Endothelial cell of umbilical vein (primary cell): ENCODE measurements around the gene SFTPB. TPM values are rescaled to one million over a fixed set of nuclear protein-coding genes. Genes with fewer than 3 reads are reported as not detected.

Experiments
- BruUV-seq: library from RNA; stranded (reverse); fragments of 400-500 nt; replicated peaks from 2 replicates; lab custom pipeline; 2021; lab: Mats Ljungman, UMichigan
- CTCF ChIA-PET: fragments of 300-600, 350-600 bp; sonication (Branson Sonifier 250); formaldehyde crosslinking; loops from one replicate; lab custom pipeline; 2021; ENCODE audit warnings: antibody characterized with exemption, inconsistent platforms; lab: Charles Lee
- POLR2A ChIA-PET: fragments of 300-600, 350-600 bp; sonication (Branson Sonifier 250); formaldehyde crosslinking; loops from one replicate; lab custom pipeline; 2021; ENCODE audit warnings: antibody characterized with exemption, inconsistent platforms; lab: Charles Lee
- DNase-seq: peaks from one replicate; pipeline ENCODE4 v3.0.0-alpha.2; 2011; ENCODE audit warnings: low read depth, low spot score
- FAIRE-seq: peaks from 2 replicates; lab custom pipeline; 2011; peaks lifted over from hg19 to GRCh38; lab: Jason Lieb, UNC
- H2AFZ ChIP-seq: 2 replicates; pipeline ENCODE4 v1.6.0; 2012; ENCODE audit warnings: low read depth, low read length, control low read depth, inconsistent platforms
- H3K27ac ChIP-seq: 2 replicates; pipeline ENCODE4 v1.5.1; 2011; ENCODE audit warnings: low read depth, mild to moderate bottlenecking, control low read depth, low read length, moderate library complexity; ENCODE audit not compliant: insufficient read depth
- H3K27me3 ChIP-seq, 2 experiments: 2 replicates each; pipeline versions ENCODE4 v1.6.0 to v1.6.1; 2011; ENCODE audit warnings: low read length in 2 of 2, mixed read lengths in 1 of 2; ENCODE audit not compliant: control insufficient read depth in 2 of 2, insufficient read depth in 2 of 2
- H3K36me3 ChIP-seq, 2 experiments: 2 replicates in 1 of 2; 3 replicates in 1 of 2; pipeline ENCODE4 v1.5.1; 2011; ENCODE audit warnings: low read length in 2 of 2, mild to moderate bottlenecking in 1 of 2, moderate library complexity in 1 of 2; ENCODE audit not compliant: control insufficient read depth in 2 of 2, insufficient read depth in 2 of 2; ENCODE audit errors: extremely low read depth in 1 of 2
- H3K4me1 ChIP-seq: 3 replicates; pipeline ENCODE4 v1.5.1; 2011; ENCODE audit warnings: mild to moderate bottlenecking, low read length; ENCODE audit not compliant: control insufficient read depth, insufficient read depth; ENCODE audit errors: extremely low read depth
- H3K4me2 ChIP-seq: 2 replicates; pipeline ENCODE4 v1.6.1; 2011; ENCODE audit warnings: low read length, control low read depth, mixed read lengths; ENCODE audit not compliant: insufficient read depth
- H3K4me3 ChIP-seq, 3 experiments: fragments of 200-600 bp in 1 of 3; sonication (generic), shearing (Covaris generic) in 1 of 3; replicated peaks in 1 of 3; 2 replicates each; pipeline ENCODE4 v1.5.1; 2011 to 2016; ENCODE audit warnings: control low read depth in 3 of 3, low read length in 3 of 3, mild to moderate bottlenecking in 2 of 3, inconsistent platforms in 1 of 3, low read depth in 1 of 3, moderate library complexity in 1 of 3; ENCODE audit not compliant: insufficient read depth in 1 of 3
- H3K79me2 ChIP-seq: 2 replicates; pipeline ENCODE4 v1.6.0; 2012; ENCODE audit warnings: low read length, inconsistent platforms; ENCODE audit not compliant: control insufficient read depth, insufficient read depth
- H3K9ac ChIP-seq: replicated peaks from 2 replicates; pipeline ENCODE3; 2011; ENCODE audit warnings: low read length, control low read depth; ENCODE audit not compliant: insufficient read depth; ENCODE audit errors: extremely low read depth
- H3K9me1 ChIP-seq: replicated peaks from 3 replicates; pipeline ENCODE4 v1.6.0; 2011; ENCODE audit warnings: mild to moderate bottlenecking, low read length; ENCODE audit not compliant: control insufficient read depth, insufficient read depth; ENCODE audit errors: extremely low read depth
- H3K9me3 ChIP-seq: replicated peaks from 2 replicates; pipeline ENCODE4 v1.5.1; 2012; ENCODE audit warnings: low read length, inconsistent platforms; ENCODE audit not compliant: control insufficient read depth, insufficient read depth
- H4K20me1 ChIP-seq: replicated peaks from 2 replicates; pipeline ENCODE3; 2011; ENCODE audit warnings: mild to moderate bottlenecking, low read length; ENCODE audit not compliant: control insufficient read depth, insufficient read depth; ENCODE audit errors: extremely low read depth
- CTCF ChIP-seq, 2 donors: IDR thresholded peaks; 1 replicate in 1 of 2; 2 replicates in 1 of 2; pipeline ENCODE4 v1.5.1; 2011; ENCODE audit warnings: low read length in 2 of 2, mild to moderate bottlenecking in 2 of 2, moderate library complexity in 2 of 2, control low read depth in 1 of 2, inconsistent platforms in 1 of 2, low read depth in 1 of 2; ENCODE audit not compliant: insufficient read depth in 1 of 2; ENCODE audit errors: extremely low read depth in 1 of 2
- EZH2 ChIP-seq: IDR thresholded peaks from 2 replicates; pipeline ENCODE4 v1.6.1; 2012; ENCODE audit warnings: borderline replicate concordance, low read depth, mild to moderate bottlenecking, moderate library complexity, low read length, inconsistent platforms; ENCODE audit not compliant: severe bottlenecking
- FOS ChIP-seq: IDR thresholded peaks from 2 replicates; pipeline ENCODE4 v1.6.1; 2011; ENCODE audit warnings: mild to moderate bottlenecking, low read length, moderate library complexity, borderline replicate concordance; ENCODE audit not compliant: insufficient read depth
- GATA2 ChIP-seq: IDR thresholded peaks from 2 replicates; pipeline ENCODE4 v1.7.0; 2011; ENCODE audit warnings: low read depth, mild to moderate bottlenecking, moderate library complexity, mixed read lengths, low read length; ENCODE audit not compliant: insufficient read length, insufficient read depth
- JUN ChIP-seq: IDR thresholded peaks from 2 replicates; pipeline ENCODE4 v1.6.1; 2011; ENCODE audit warnings: borderline replicate concordance, low read depth; ENCODE audit not compliant: insufficient read length, insufficient read depth
- MAX ChIP-seq: IDR thresholded peaks from 2 replicates; pipeline ENCODE4 v1.6.1; 2011; ENCODE audit not compliant: insufficient read depth, insufficient read length
- MYC ChIP-seq: IDR thresholded peaks from one replicate; pipeline ENCODE4 v1.6.1; 2011; ENCODE audit warnings: mild to moderate bottlenecking, low read depth, low read length
- POLR2A ChIP-seq: IDR thresholded peaks from 2 replicates; pipeline ENCODE4 v1.6.1; 2012; ENCODE audit warnings: low read depth, mild to moderate bottlenecking, control low read depth, low read length
- POLR2AphosphoS5 ChIP-seq: IDR thresholded peaks from 2 replicates; pipeline ENCODE4 v1.6.1; 2012; ENCODE audit warnings: low read depth, mild to moderate bottlenecking, control low read depth, low read length, moderate library complexity; ENCODE audit not compliant: insufficient read depth
- dilution Hi-C: fragments of 300-500 bp; cut with MboI; formaldehyde crosslinking; loops from one replicate; pipeline ENCODE4 v1.15.0; 2019; ENCODE audit warnings: low sequenced_read_pairs; ENCODE audit not compliant: extremely low pct_ligation_motif_present
- intact Hi-C: fragments of 100-400 bp; cut with micrococcal nuclease; formaldehyde crosslinking; loops from one replicate; pipeline ENCODE4 v1.10.0; 2022
- polyA plus RNA-seq, 4 experiments: library from polyadenylated mRNA; depleted of rRNA in 3 of 4; stranded (reverse) in 3 of 4; unstranded in 1 of 4; fragments of >200 nt; gene quantifications; 2 replicates each; pipeline versions ENCODE4 v1.2.1 to v1.2.3, GENCODE V29; 2011 to 2012; ENCODE audit warnings: missing spikeins in 1 of 4
- total RNA-seq: library from RNA; stranded (reverse); gene quantifications from 2 replicates; pipeline ENCODE4 v1.2.3, GENCODE V29; 2021

SFTPB gene
- total and polyA plus RNA-seq, 2 donors (not counting 3 experiments of a cell fraction or from before 2014, with no cell fraction given), result not detected

GRCh38 chr2:85656468-85656867, 11.5 kb downstream of the SFTPB start:
- Histone ChIP-seq H4K20me1 (no peaks in the 10 kb centered on the region), H3K36me3 (peaks cover under 1 to 9% of the 10 kb centered on the region in 2 experiments), H3K27ac (no peak overlapping the region), H3K9me3 (no peaks in the 10 kb centered on the region), H3K4me1 (peaks cover 7% of the 10 kb centered on the region), H3K4me2 (no peak overlapping the region), H3K9me1 (no peaks in the 10 kb centered on the region), H3K27me3 (no peaks in the 10 kb centered on the region), H2AFZ (no peak overlapping the region), H3K9ac (no peak overlapping the region), H3K4me3 (no peak overlapping the region), H3K79me2 (no peaks in the 10 kb centered on the region)
- TF ChIP-seq MYC (no peak), POLR2A (no peak), JUN (no peak), MAX (no peak), GATA2 (no peak), FOS (no peak), CTCF (IDR thresholded peaks at IDR 0.05; ENCODE audit: extremely low read depth in 1 of 2, insufficient read depth in 1 of 2, low read depth in 1 of 2, low read length in 2 of 2) (no peak), POLR2AphosphoS5 (no peak), EZH2 (no peak)
- POLR2A ChIA-PET, result interaction anchor here (0.7 kb wide), 1 partner anchor 270 kb away, joined by 3 read pairs; no protein-coding TSS in a partner anchor
- no peak for DNase-seq
- dilution Hi-C loops, result no loop called here
- no TSS peak for BruUV-seq
- intact Hi-C loops, result no loop called here
- FAIRE-seq, result no peak
- CTCF ChIA-PET, result interaction anchor here (1.6 to 5.3 kb wide), 3 partner anchors 8 to 23 kb away, joined by 6 to 54 read pairs (median 8); no protein-coding TSS in a partner anchor
